Liver (tissue), 9 donors: Measurements from ENCODE around the gene OLFML2A. TPM values are rescaled to one million over a fixed set of nuclear protein-coding genes. Genes with fewer than 3 reads are reported as not detected.
"Not testable (repeated sequence)": the region's sequence is repeated elsewhere in the genome, so short reads cannot be mapped to it uniquely, and the experiment has no call there.

Experiments used
- DNase-seq: peaks from one replicate; pipeline ENCODE4 v3.0.0-alpha.2; 2017; ENCODE audit warnings: low spot score
- H3K27ac ChIP-seq, 2 donors: one replicate each; pipeline ENCODE4 v1.7.0; 2013; ENCODE audit warnings: inconsistent platforms in 2 of 2, low read length in 2 of 2, control low read depth in 1 of 2, low read depth in 1 of 2, mild to moderate bottlenecking in 1 of 2
- H3K27me3 ChIP-seq, 4 donors: one replicate each; pipeline versions ENCODE4 v1.6.1 to v1.7.0; 2013; ENCODE audit warnings: low read length in 3 of 4, inconsistent platforms in 1 of 4, mild to moderate bottlenecking in 1 of 4, moderate library complexity in 1 of 4; ENCODE audit not compliant: control insufficient read depth in 4 of 4, insufficient read depth in 4 of 4
- H3K36me3 ChIP-seq, 4 donors: one replicate each; pipeline versions ENCODE4 v1.6.1 to v1.7.0; 2013; ENCODE audit warnings: low read length in 3 of 4, mild to moderate bottlenecking in 3 of 4, low read depth in 1 of 4, moderate library complexity in 1 of 4; ENCODE audit not compliant: control insufficient read depth in 4 of 4, insufficient read depth in 3 of 4
- H3K4me1 ChIP-seq, 4 donors: one replicate each; pipeline versions ENCODE4 v1.6.1 to v1.7.0; 2013; ENCODE audit warnings: low read length in 3 of 4, mild to moderate bottlenecking in 3 of 4, moderate library complexity in 1 of 4; ENCODE audit not compliant: control insufficient read depth in 4 of 4, insufficient read depth in 4 of 4
- H3K4me3 ChIP-seq, 3 donors: one replicate each; pipeline versions ENCODE4 v1.6.1 to v1.7.0; 2013; ENCODE audit warnings: low read length in 3 of 3, control low read depth in 1 of 3, low read depth in 1 of 3, mild to moderate bottlenecking in 1 of 3
- H3K9ac ChIP-seq, 2 donors: one replicate each; pipeline ENCODE4 v1.7.0; 2013; ENCODE audit warnings: low read length in 2 of 2, mild to moderate bottlenecking in 2 of 2, moderate library complexity in 2 of 2, control low read depth in 1 of 2, low read depth in 1 of 2
- H3K9me3 ChIP-seq, 4 donors: one replicate each; pipeline versions ENCODE4 v1.6.1 to v1.7.0; 2013; ENCODE audit warnings: low read length in 3 of 4; ENCODE audit not compliant: control insufficient read depth in 4 of 4
- ATF3 ChIP-seq: IDR thresholded peaks from 2 replicates; pipeline ENCODE4 v1.6.1; 2016; ENCODE audit warnings: antibody characterized with exemption
- EGR1 ChIP-seq, 2 donors: IDR thresholded peaks; 2 replicates each; pipeline ENCODE4 v1.6.1; 2016 to 2018; ENCODE audit warnings: antibody characterized with exemption in 2 of 2, low read depth in 2 of 2
- FOXA1 ChIP-seq: IDR thresholded peaks from 2 replicates; pipeline ENCODE4 v1.6.1; 2016; ENCODE audit warnings: antibody characterized with exemption
- FOXA2 ChIP-seq: IDR thresholded peaks from 2 replicates; pipeline ENCODE4 v1.6.1; 2016; ENCODE audit warnings: antibody characterized with exemption
- GABPA ChIP-seq, 2 donors: IDR thresholded peaks in 1 of 2; conservative IDR thresholded peaks in 1 of 2; 2 replicates each; pipeline ENCODE4 v1.6.1; 2016; ENCODE audit warnings: antibody characterized with exemption in 2 of 2, mild to moderate bottlenecking in 1 of 2, moderate library complexity in 1 of 2
- JUND ChIP-seq, 2 donors: IDR thresholded peaks; 2 replicates each; pipeline ENCODE4 v1.6.1; 2016; ENCODE audit warnings: antibody characterized with exemption in 2 of 2
- MAX ChIP-seq: IDR thresholded peaks from 2 replicates; pipeline ENCODE4 v1.6.1; 2016; ENCODE audit warnings: antibody characterized with exemption
- RAD21 ChIP-seq, 2 donors: IDR thresholded peaks; 2 replicates each; pipeline ENCODE4 v1.6.1; 2016; ENCODE audit warnings: antibody characterized with exemption in 2 of 2, mild to moderate bottlenecking in 2 of 2
- REST ChIP-seq: IDR thresholded peaks from 2 replicates; pipeline ENCODE4 v1.6.1; 2016; ENCODE audit warnings: antibody characterized with exemption, mild to moderate bottlenecking
- RXRA ChIP-seq, 2 donors: IDR thresholded peaks; 2 replicates each; pipeline ENCODE4 v1.6.1; 2017 to 2018; ENCODE audit warnings: antibody characterized with exemption in 2 of 2, mild to moderate bottlenecking in 1 of 2
- SP1 ChIP-seq: IDR thresholded peaks from 2 replicates; pipeline ENCODE4 v1.6.1; 2018; ENCODE audit warnings: antibody characterized with exemption, mild to moderate bottlenecking
- TAF1 ChIP-seq: conservative IDR thresholded peaks from 2 replicates; pipeline ENCODE4 v1.6.1; 2016; ENCODE audit warnings: antibody characterized with exemption, mild to moderate bottlenecking
- YY1 ChIP-seq: IDR thresholded peaks from 2 replicates; pipeline ENCODE4 v1.6.1; 2016; ENCODE audit warnings: antibody characterized with exemption, mild to moderate bottlenecking
- ZBTB33 ChIP-seq: IDR thresholded peaks from 2 replicates; pipeline ENCODE4 v1.6.1; 2016; ENCODE audit warnings: antibody characterized with exemption
- WGBS: extraction: QIAGEN DNeasy Blood & Tissue Kit; methylation state at CpG from one replicate; pipeline ENCODE4 v1.1.7; 2013; 5-methylcytosine and 5-hydroxymethylcytosine counted together
- polyA plus RNA-seq, 2 donors: library from polyadenylated mRNA; stranded (reverse) in 1 of 2; unstranded in 1 of 2; fragments of 200-250 nt in 1 of 2; fragments of >200 nt in 1 of 2; fragmentation: Nextera tagmentation in 1 of 2; extraction: Ambion mirVana in 1 of 2; gene quantifications; one replicate each; pipeline versions ENCODE4 v1.2.1 to v1.2.3, GENCODE V29; 2013 to 2015
- total RNA-seq, 2 donors: library from RNA; depleted of rRNA; stranded (reverse); fragments of >200 nt; gene quantifications; one replicate each; pipeline ENCODE4 v1.2.3, GENCODE V29; 2014
- donor health status: healthy.
- donor health status: healthy.
- donor health status: healthy.
- donor health status: healthy.
- donor health status: healthy.

OLFML2A gene
- total and polyA plus RNA-seq, 4 donors, result 0.15 to 1.1 (median 0.53) TPM

- Histone ChIP-seq H3K4me3 (no peak overlapping the region), H3K9ac (no peak overlapping the region)
- DNase-seq, result no peak
Observed at GRCh38 chr9:124733964-124734740, 42.8 kb upstream of the OLFML2A start.

GRCh38 chr9:124734741-124735083 is 42.2 kb upstream of the OLFML2A start:
- not testable (repeated sequence) for H3K36me3 ChIP-seq, H3K4me3 ChIP-seq, H3K4me1 ChIP-seq, H3K9ac ChIP-seq, H3K27me3 ChIP-seq, H3K9me3 ChIP-seq, H3K27ac ChIP-seq, DNase-seq
- WGBS, result 89% methylated on average over 7 of the region's 7 CpGs

More at GRCh38 chr9:124733964-124734740, 42.8 kb upstream of the OLFML2A start:
- H3K27me3 ChIP-seq, result no peaks in the 10 kb centered on the region
- no peak overlapping the region for H3K27ac ChIP-seq
- WGBS, result 82% methylated on average over 14 of the region's 14 CpGs
- TF ChIP-seq JUND (IDR thresholded peaks at IDR 0.05), result no peak
- TF ChIP-seq ZBTB33, result no peak
- no peak for TF ChIP-seq RXRA (IDR thresholded peaks at IDR 0.05)
- TF ChIP-seq GABPA (IDR thresholded peaks at IDR 0.05 in 1 of 2, conservative IDR thresholded peaks at IDR 0.05 in 1 of 2), result no peak
- TF ChIP-seq ATF3, result no peak
- no peak for TF ChIP-seq FOXA2
- TF ChIP-seq SP1, result no peak
- TF ChIP-seq EGR1 (IDR thresholded peaks at IDR 0.05; ENCODE audit: low read depth in 2 of 2), result no peak
- no peak for TF ChIP-seq REST
- no peak for TF ChIP-seq MAX
- H3K9me3 ChIP-seq, result no peaks in the 10 kb centered on the region
- no peaks in the 10 kb centered on the region for H3K4me1 ChIP-seq
- no peaks in the 10 kb centered on the region for H3K36me3 ChIP-seq

- no peak for DNase-seq
- Histone ChIP-seq H3K9me3 (no peaks in the 10 kb centered on the region), H3K27ac (no peak overlapping the region), H3K27me3 (no peaks in the 10 kb centered on the region), H3K9ac (no peak overlapping the region), H3K4me3 (no peak overlapping the region), H3K36me3 (no peaks in the 10 kb centered on the region), H3K4me1 (no peaks in the 10 kb centered on the region)
- TF ChIP-seq GABPA (IDR thresholded peaks at IDR 0.05 in 1 of 2, conservative IDR thresholded peaks at IDR 0.05 in 1 of 2) (no peak), YY1 (no peak), TAF1 (no peak), RAD21 (IDR thresholded peaks at IDR 0.05) (no peak), FOXA1 (no peak), EGR1 (IDR thresholded peaks at IDR 0.05; ENCODE audit: low read depth in 2 of 2) (no peak), SP1 (no peak)
Observed at GRCh38 chr9:124735121-124735520, 41.8 kb upstream of the OLFML2A start.

GRCh38 chr9:124738075-124738474 is 38.9 kb upstream of the OLFML2A start:
- not testable (repeated sequence) for H3K4me1 ChIP-seq, H3K36me3 ChIP-seq, H3K4me3 ChIP-seq, H3K9ac ChIP-seq, H3K27me3 ChIP-seq, H3K9me3 ChIP-seq, H3K27ac ChIP-seq, DNase-seq
- WGBS, result 99% methylated on average over 7 of the region's 7 CpGs
